A673 (cell line): Measurements from ENCODE around the gene ERGIC1.

Experiments used
- CTCF ChIP-seq: fragments of 300-800, 200-600 bp; sonication (generic); conservative IDR thresholded peaks from 2 replicates; pipeline ENCODE4 v1.5.1; 2017; ENCODE audit warnings: low read depth, mild to moderate bottlenecking, antibody characterized with exemption, low read length, moderate library complexity, mixed read lengths
- EZH2 ChIP-seq: fragments of 200-600 bp; sonication (generic); IDR thresholded peaks from 2 replicates; pipeline ENCODE4 v1.6.1; 2017; ENCODE audit warnings: borderline replicate concordance, low read depth, mild to moderate bottlenecking, mixed read lengths, antibody characterized with exemption, low read length; ENCODE audit not compliant: poor library complexity, severe bottlenecking

- TF ChIP-seq CTCF = no peak
- TF ChIP-seq EZH2 = no peak
These were observed 44.2 kb upstream of the ERGIC1 start for GRCh38 chr5:172789687-172790495.
